ENCODE data around the gene CFAP61. TPM values are rescaled to one million over a fixed set of nuclear protein-coding genes. Genes with fewer than 3 reads are reported as not detected.

Gene CFAP61
- total RNA-seq, 1 donor from 2014 or later = not detected

GRCh38 chr20:20206788-20207187 lies 154.5 kb downstream of the CFAP61 start:
- no peak for DNase-seq (ENCODE audit: low read depth)
- TF ChIP-seq CTCF (conservative IDR thresholded peaks at IDR 0.05; ENCODE audit: low read depth, low read length) = no peak
- H3K4me3 ChIP-seq (ENCODE audit: low read depth, low read length) = no peak overlapping the region

GRCh38 chr20:20207291-20207690 lies 155.0 kb downstream of the CFAP61 start:
- TF ChIP-seq CTCF (conservative IDR thresholded peaks at IDR 0.05; ENCODE audit: low read depth, low read length) = no peak
- DNase-seq (ENCODE audit: low read depth) = no peak
- H3K4me3 ChIP-seq (ENCODE audit: low read depth, low read length) = no peak overlapping the region

DNA sequence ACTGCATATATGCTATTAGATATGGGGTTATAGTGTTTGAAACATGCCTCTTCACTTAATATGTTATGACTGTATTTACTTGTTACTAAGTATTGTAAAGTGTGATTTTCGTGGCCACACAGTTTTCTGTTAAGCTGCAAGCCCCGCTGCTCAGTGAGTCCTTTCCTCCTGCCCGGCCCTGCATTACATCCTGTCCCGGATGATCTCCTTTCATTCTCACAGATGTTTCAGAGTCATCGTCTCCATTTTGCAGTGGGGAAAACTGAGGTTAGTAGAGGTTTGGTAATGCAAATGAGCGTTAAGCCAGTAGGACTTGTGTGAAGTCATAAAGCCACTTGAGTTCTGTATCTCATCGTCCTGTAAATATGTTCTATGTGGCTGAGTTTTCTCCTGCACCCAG lies 155.5 kb downstream of the CFAP61 start:
- TF ChIP-seq CTCF (conservative IDR thresholded peaks at IDR 0.05; ENCODE audit: low read depth, low read length) = no peak
- no peak for DNase-seq (ENCODE audit: low read depth)
- H3K4me3 ChIP-seq (ENCODE audit: low read depth, low read length) = no peak overlapping the region

GRCh38 chr20:20209684-20210083 lies 157.4 kb downstream of the CFAP61 start:
- no peak overlapping the region for H3K4me3 ChIP-seq (ENCODE audit: low read depth, low read length)
- no peak for TF ChIP-seq CTCF (conservative IDR thresholded peaks at IDR 0.05; ENCODE audit: low read depth, low read length)
- no peak for DNase-seq (ENCODE audit: low read depth)

- no peak for DNase-seq (ENCODE audit: low read depth)
- no peak for TF ChIP-seq CTCF (conservative IDR thresholded peaks at IDR 0.05; ENCODE audit: low read depth, low read length)
- no peak overlapping the region for H3K4me3 ChIP-seq (ENCODE audit: low read depth, low read length)
Observed at GRCh38 chr20:20210327-20210726, 158.0 kb downstream of the CFAP61 start.

- H3K4me3 ChIP-seq (ENCODE audit: low read depth, low read length) = no peak overlapping the region
- no peak for TF ChIP-seq CTCF (conservative IDR thresholded peaks at IDR 0.05; ENCODE audit: low read depth, low read length)
- no peak for DNase-seq (ENCODE audit: low read depth)
Observed at GRCh38 chr20:20210943-20211273, 158.6 kb downstream of the CFAP61 start.

DNA sequence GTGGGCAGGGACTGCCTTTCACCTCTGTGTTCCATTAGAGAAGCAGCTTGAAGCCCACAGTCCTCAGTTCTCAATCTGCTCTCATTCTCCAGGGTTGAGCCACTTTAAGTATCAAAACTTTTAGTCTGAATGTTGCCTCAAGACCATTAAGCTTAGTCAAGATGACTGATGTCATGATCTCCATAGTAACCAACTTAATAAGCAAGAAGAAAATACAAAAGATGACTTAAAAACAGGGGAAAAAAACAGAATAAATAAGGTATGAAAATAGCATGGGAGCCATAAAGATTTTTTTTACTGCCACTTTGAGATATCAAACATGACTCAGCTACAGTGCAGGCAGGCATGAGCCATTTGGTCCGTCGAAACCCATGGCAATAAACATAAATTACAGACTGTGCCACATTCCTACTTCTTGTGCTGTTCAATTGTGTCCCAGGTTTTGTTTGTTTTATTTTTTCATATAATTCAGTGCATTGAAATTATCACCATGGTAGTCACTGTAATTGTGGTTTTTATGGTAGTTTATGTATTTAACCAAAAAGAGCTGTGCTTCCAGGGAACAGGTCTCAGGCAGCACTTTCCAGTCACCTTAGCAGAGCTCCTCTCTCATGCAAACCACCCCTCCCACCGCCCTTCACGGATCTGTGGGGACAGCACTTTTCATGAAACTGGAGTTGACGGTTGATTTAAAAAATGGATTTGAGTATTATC lies 159.1 kb downstream of the CFAP61 start:
- no peak for DNase-seq (ENCODE audit: low read depth)
- H3K4me3 ChIP-seq (ENCODE audit: low read depth, low read length) = no peak overlapping the region
- no peak for TF ChIP-seq CTCF (conservative IDR thresholded peaks at IDR 0.05; ENCODE audit: low read depth, low read length)

Data from epithelial cell of proximal tubule (primary cell).